ENCODE measurements around the gene PRKG1. TPM values are rescaled to one million over a fixed set of nuclear protein-coding genes. Genes with fewer than 3 reads are reported as not detected.

PRKG1 gene
- total and polyA plus RNA-seq, 2 of the 8 experiments (the other 6 are each of a cell fraction or from before 2014, with no cell fraction given): 4.2 to 15.2 TPM

DNA sequence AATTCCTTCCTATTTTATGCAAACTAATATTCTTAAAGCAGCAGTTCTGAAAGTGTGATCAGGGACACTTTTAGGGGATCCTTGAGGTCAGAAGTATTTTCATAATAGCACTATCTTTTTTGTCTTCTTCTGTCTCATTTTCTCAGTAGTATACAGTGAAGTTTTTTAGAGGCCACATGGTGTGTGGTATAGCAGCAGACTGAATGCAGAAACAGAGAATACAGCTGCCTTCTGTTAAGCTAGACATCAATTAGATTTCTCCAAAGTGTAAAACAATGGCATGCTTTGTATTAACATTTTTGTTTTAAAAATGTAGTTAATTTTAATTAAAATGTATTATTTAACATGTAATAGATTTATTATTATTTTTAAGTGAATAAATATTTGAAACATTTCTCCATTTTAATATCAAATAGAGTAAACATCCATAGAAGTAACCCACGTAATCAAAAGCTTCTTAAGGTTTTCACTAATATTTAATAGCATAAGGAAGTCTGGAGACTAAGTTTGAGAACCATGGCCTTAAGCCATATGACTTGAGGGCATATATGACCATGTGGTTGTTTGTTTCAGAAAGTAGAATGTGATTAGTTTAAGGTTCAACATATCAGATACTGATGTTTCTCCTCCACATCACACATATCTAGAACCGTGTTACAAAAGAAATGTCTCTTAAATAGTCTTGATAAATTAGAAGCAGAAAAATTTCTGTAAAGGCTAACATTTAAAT lies 94.0 kb downstream of the PRKG1 start (continued):
- no peak for TF ChIP-seq KDM4A (IDR thresholded peaks at IDR 0.05; ENCODE audit: low read depth, low read length, severe bottlenecking)
- TF ChIP-seq CBX8 (IDR thresholded peaks at IDR 0.05; ENCODE audit: borderline replicate concordance, low read depth, low read length): no peak
- TF ChIP-seq RXRA (IDR thresholded peaks at IDR 0.05; ENCODE audit: insufficient read depth, low read depth, low read length): no peak
- TF ChIP-seq KDM1A (IDR thresholded peaks at IDR 0.05; ENCODE audit: borderline replicate concordance, low read length): no peak
- TF ChIP-seq, protein P1, sequence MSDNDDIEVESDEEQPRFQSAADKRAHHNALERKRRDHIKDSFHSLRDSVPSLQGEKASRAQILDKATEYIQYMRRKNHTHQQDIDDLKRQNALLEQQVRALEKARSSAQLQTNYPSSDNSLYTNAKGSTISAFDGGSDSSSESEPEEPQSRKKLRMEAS (IDR thresholded peaks at IDR 0.05): no peak
- TF ChIP-seq TAF1 (IDR thresholded peaks at IDR 0.05; ENCODE audit: low read depth, low read length): no peak
- no peak for TF ChIP-seq SAP30 (IDR thresholded peaks at IDR 0.05; ENCODE audit: insufficient read depth, insufficient replicate concordance, low read length)

Data from H1 (cell line).